GM18507 (cell line): ENCODE measurements around the gene NEB.
A peak's percentile ranks its signal among the peaks of the same experiment; 100 is the strongest.
"Not testable (repeated sequence)": the region's sequence is repeated elsewhere in the genome, so short reads cannot be mapped to it uniquely, and the experiment has no call there.

Source experiments
- DNase-seq: peaks from one replicate; pipeline ENCODE4 v3.0.0; 2011; ENCODE audit warnings: low read depth; ENCODE audit not compliant: insufficient read length; ENCODE audit errors: extremely low spot score
- FAIRE-seq: peaks from 2 replicates; lab custom pipeline; 2011; peaks lifted over from hg19 to GRCh38; lab: Jason Lieb, UNC

The NEB gene

GRCh38 chr2:151761193-151761592 is 26.9 kb upstream of the NEB start:
- FAIRE-seq (no peak), DNase-seq (no peak)

- FAIRE-seq (no peak), DNase-seq (no peak)
These were observed 25.9 kb upstream of the NEB start for GRCh38 chr2:151760139-151760650.

- no peak for FAIRE-seq
- DNase-seq = no peak
These were observed 24.5 kb upstream of the NEB start for GRCh38 chr2:151758744-151759143.

GRCh38 chr2:151757861-151758260 is 23.6 kb upstream of the NEB start:
- DNase-seq = no peak

GRCh38 chr2:151756820-151757219 is 22.5 kb upstream of the NEB start:
- FAIRE-seq = no peak
- no peak for DNase-seq

More at GRCh38 chr2:151757861-151758260, 23.6 kb upstream of the NEB start:
- no peak for FAIRE-seq

GRCh38 chr2:151754253-151754897 is 20.1 kb upstream of the NEB start:
- DNase-seq (no peak), FAIRE-seq (no peak)

- FAIRE-seq = no peak
- no peak for DNase-seq
These were observed 19.3 kb upstream of the NEB start for GRCh38 chr2:151753540-151753939.

- DNase-seq, FAIRE-seq: not testable (repeated sequence)
These were observed 11.0 kb upstream of the NEB start for GRCh38 chr2:151745261-151745660.

- DNase-seq = no peak
- peak; percentile 29 for FAIRE-seq
These were observed 3.9 kb downstream of the NEB start for GRCh38 chr2:151730262-151730975.

- no peak for FAIRE-seq
- DNase-seq = no peak
These were observed 4.4 kb downstream of the NEB start for GRCh38 chr2:151729837-151730236.

GRCh38 chr2:151729415-151729811 is 4.9 kb downstream of the NEB start:
- DNase-seq (no peak), FAIRE-seq (no peak)

GRCh38 chr2:151728804-151729414 is 5.4 kb downstream of the NEB start:
- FAIRE-seq (no peak), DNase-seq (no peak)

- FAIRE-seq (no peak), DNase-seq (no peak)
These were observed 6.4 kb downstream of the NEB start for GRCh38 chr2:151727593-151728552.

GRCh38 chr2:151721161-151721560 is 13.1 kb downstream of the NEB start:
- DNase-seq = no peak
- no peak for FAIRE-seq

- DNase-seq (no peak), FAIRE-seq (no peak)
These were observed 13.8 kb downstream of the NEB start for GRCh38 chr2:151720521-151720920.

- DNase-seq = no peak
- FAIRE-seq = no peak
These were observed 15.5 kb downstream of the NEB start for GRCh38 chr2:151718796-151719195.

- DNase-seq (no peak), FAIRE-seq (no peak)
These were observed 16.0 kb downstream of the NEB start for GRCh38 chr2:151718247-151718646.

- DNase-seq (no peak), FAIRE-seq (no peak)
These were observed 17.6 kb downstream of the NEB start for GRCh38 chr2:151716721-151717120.

- no peak for FAIRE-seq
- DNase-seq = no peak
These were observed 20.9 kb downstream of the NEB start for GRCh38 chr2:151713291-151713903.
